NCI-H82 treated with DMSO at 0.1 percent for 48 hours (cell line): Measurements from ENCODE around the gene PROSER3.
"Not testable (repeated sequence)": the region's sequence is repeated elsewhere in the genome, so short reads cannot be mapped to it uniquely, and the experiment has no call there.

ENCODE experiments used
- DNase-seq: peaks from one replicate; lab custom pipeline; 2025; ENCODE audit not compliant: unreplicated experiment; lab: John Stamatoyannopoulos, UW

PROSER3 gene

GRCh38 chr19:35753634-35754369 is 4.2 kb upstream of the PROSER3 start:
- DNase-seq, result no peak

GRCh38 chr19:35754370-35755130 is 3.4 kb upstream of the PROSER3 start:
- no peak for DNase-seq

- DNase-seq, result peak; percentile 65
Observed at GRCh38 chr19:35755131-35755549, 2.8 kb upstream of the PROSER3 start.

- no peak for DNase-seq
Observed at GRCh38 chr19:35755550-35756376, 2.2 kb upstream of the PROSER3 start.

- DNase-seq, result no peak
Observed at GRCh38 chr19:35756377-35757230, 1.4 kb upstream of the PROSER3 start, which contains the start of gene HSPB6. TSS of gene HSPB6 (minus strand) at chr19:35757029. CDS start at chr19:35757008, 21 bp downstream.

GRCh38 chr19:35757231-35757748 is 686 bp upstream of the PROSER3 start:
- DNase-seq, result no peak

GRCh38 chr19:35759697-35760096 is 1.7 kb downstream of the PROSER3 start:
- no peak for DNase-seq

- DNase-seq, result no peak
Observed at GRCh38 chr19:35760711-35761349, 2.9 kb downstream of the PROSER3 start.

- DNase-seq, result no peak
Observed at GRCh38 chr19:35764432-35765315, 6.7 kb downstream of the PROSER3 start.

- DNase-seq, result no peak
Observed at GRCh38 chr19:35766571-35767104, 8.7 kb downstream of the PROSER3 start.

GRCh38 chr19:35767288-35768081 is 9.5 kb downstream of the PROSER3 start:
- no peak for DNase-seq

GRCh38 chr19:35768082-35768421 is 10.1 kb downstream of the PROSER3 start:
- no peak for DNase-seq

- DNase-seq, result not testable (repeated sequence)
Observed at GRCh38 chr19:35772362-35772761, 14.4 kb downstream of the PROSER3 start.

GRCh38 chr19:35773020-35773806 is 15.2 kb downstream of the PROSER3 start:
- no peak for DNase-seq

- peak; percentile 78 for DNase-seq
Observed at GRCh38 chr19:35774274-35775045, 16.5 kb downstream of the PROSER3 start.

GRCh38 chr19:35775046-35775297 is 17.0 kb downstream of the PROSER3 start:
- no peak for DNase-seq
